Measurements from ENCODE around the gene PDE5A. TPM values are rescaled to one million over a fixed set of nuclear protein-coding genes. Genes with fewer than 3 reads are reported as not detected.

PDE5A gene
- total RNA-seq, 2 experiments from 2014 or later = not detected

DNA sequence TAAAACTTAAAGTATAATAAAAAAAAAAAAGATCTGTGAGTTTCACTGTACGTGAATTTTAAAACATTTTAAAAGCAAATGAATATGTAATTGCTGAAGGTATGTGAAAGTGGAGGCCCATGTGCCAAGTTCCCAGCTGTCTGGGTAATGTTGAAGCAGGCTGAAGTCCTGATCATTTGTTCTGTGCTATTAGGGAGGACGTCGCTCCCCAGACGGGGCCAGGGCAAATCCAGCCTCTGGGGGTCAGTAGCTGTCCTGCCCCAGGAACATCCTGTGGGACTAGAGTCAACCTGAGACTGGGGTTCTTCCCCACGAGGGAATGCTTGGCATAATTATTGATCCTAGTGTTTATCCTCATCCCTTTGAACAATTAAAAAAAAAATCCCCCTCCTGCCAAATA, 48.8 kb downstream of the PDE5A start:
- H3K4me3 Mint-ChIP-seq = no peak overlapping the region

GRCh38 chr4:119570401-119570800, 58.2 kb downstream of the PDE5A start:
- peaks cover 4% of the 10 kb centered on the region for H3K27me3 Mint-ChIP-seq
- DNase-seq = no peak

More for the DNA sequence above, 48.8 kb downstream of the PDE5A start:
- DNase-seq = no peak
- Mint-ChIP-seq H3K9me3 (peaks cover 16% of the 10 kb centered on the region), H3K27ac (no peak overlapping the region), H3K36me3 (peaks cover under 1% of the 10 kb centered on the region), H3K4me1 (no peaks in the 10 kb centered on the region), H3K27me3 (peaks cover 6% of the 10 kb centered on the region)

DNA sequence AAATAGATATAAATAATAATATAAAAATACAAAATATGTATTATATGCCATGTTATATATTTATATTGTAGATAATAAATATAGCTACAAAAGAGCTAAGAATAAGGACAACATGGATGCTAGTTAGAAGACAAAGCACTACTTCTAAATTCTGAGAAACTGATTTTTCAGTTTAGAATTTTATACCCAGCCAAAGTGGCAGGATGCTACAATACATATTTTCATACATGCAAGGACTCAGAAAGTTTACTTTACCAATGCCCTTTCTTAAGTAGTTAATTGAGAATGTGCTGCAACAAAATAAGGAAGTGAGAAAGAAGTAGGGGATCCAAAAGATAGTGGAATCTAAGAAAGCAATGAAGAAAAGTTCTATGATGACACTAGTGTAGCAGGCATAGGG, 64.5 kb downstream of the PDE5A start:
- peaks cover 16% of the 10 kb centered on the region for H3K9me3 Mint-ChIP-seq
- H3K36me3 Mint-ChIP-seq = peaks cover 4% of the 10 kb centered on the region
- no peaks in the 10 kb centered on the region for H3K27me3 Mint-ChIP-seq
- no peak overlapping the region for H3K4me3 Mint-ChIP-seq
- no peaks in the 10 kb centered on the region for H3K4me1 Mint-ChIP-seq
- no peak for DNase-seq
- no peak overlapping the region for H3K27ac Mint-ChIP-seq

More at GRCh38 chr4:119570401-119570800, 58.2 kb downstream of the PDE5A start:
- no peak overlapping the region for H3K4me3 Mint-ChIP-seq
- no peak overlapping the region for H3K27ac Mint-ChIP-seq
- H3K36me3 Mint-ChIP-seq = peaks cover 2% of the 10 kb centered on the region
- H3K4me1 Mint-ChIP-seq = no peaks in the 10 kb centered on the region
- peaks cover 10% of the 10 kb centered on the region for H3K9me3 Mint-ChIP-seq

- DNase-seq = no peak
- no peak overlapping the region for H3K27ac Mint-ChIP-seq
- H3K27me3 Mint-ChIP-seq = no peaks in the 10 kb centered on the region
- no peaks in the 10 kb centered on the region for H3K4me1 Mint-ChIP-seq
- H3K9me3 Mint-ChIP-seq = peaks cover 6% of the 10 kb centered on the region
- H3K4me3 Mint-ChIP-seq = no peak overlapping the region
- peaks cover under 1% of the 10 kb centered on the region for H3K36me3 Mint-ChIP-seq
These were observed 69.5 kb downstream of the PDE5A start for GRCh38 chr4:119559044-119559647.

- no peaks in the 10 kb centered on the region for H3K36me3 Mint-ChIP-seq
- no peaks in the 10 kb centered on the region for H3K4me1 Mint-ChIP-seq
- H3K9me3 Mint-ChIP-seq = no peaks in the 10 kb centered on the region
- no peaks in the 10 kb centered on the region for H3K27me3 Mint-ChIP-seq
- DNase-seq = no peak
- H3K27ac Mint-ChIP-seq = no peak overlapping the region
- no peak overlapping the region for H3K4me3 Mint-ChIP-seq
These were observed 77.6 kb downstream of the PDE5A start for GRCh38 chr4:119550857-119551532.

DNA sequence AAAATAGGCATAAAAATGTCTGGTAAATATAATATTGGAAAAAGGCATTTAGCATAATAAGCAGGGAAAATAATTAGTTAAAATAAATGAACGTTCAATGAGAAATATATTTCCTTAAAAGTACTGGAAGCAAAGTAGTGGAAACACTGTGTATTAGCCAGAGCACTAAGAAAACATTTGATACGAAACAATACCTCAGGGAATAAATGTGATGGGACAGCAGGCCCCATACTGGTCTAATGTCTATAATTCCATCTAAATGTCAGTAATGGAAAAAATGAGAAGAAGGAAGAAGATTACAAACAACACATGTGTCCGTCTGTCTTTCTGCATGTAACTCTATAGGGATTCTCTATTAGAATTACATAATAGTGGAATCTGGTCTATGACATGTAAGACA, 79.0 kb downstream of the PDE5A start:
- H3K4me3 Mint-ChIP-seq = no peak overlapping the region
- H3K9me3 Mint-ChIP-seq = no peaks in the 10 kb centered on the region
- no peaks in the 10 kb centered on the region for H3K27me3 Mint-ChIP-seq
- no peaks in the 10 kb centered on the region for H3K4me1 Mint-ChIP-seq
- no peaks in the 10 kb centered on the region for H3K36me3 Mint-ChIP-seq
- H3K27ac Mint-ChIP-seq = no peak overlapping the region
- DNase-seq = no peak

DNA sequence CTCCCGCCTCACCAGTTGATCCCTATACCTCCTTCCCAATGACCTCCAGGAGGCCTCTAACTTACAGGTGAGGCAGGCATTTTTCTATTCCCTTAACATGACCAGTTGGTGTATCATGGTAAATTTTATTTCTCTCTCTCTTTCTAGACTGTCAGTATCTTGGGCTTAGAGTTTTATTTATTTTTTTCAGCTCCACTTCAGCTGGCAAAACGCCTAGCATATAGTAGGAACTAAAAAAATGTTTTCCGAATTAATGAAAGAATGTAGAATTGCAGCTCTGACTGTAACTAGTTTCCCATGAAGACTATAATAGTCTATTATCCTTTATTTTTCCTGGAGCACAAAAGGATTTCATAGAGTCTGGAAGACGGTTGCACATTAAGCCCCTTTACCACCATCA, 84.8 kb downstream of the PDE5A start:
- no peak overlapping the region for H3K27ac Mint-ChIP-seq
- no peak for DNase-seq
- H3K27me3 Mint-ChIP-seq = no peaks in the 10 kb centered on the region
- H3K4me3 Mint-ChIP-seq = no peak overlapping the region
- H3K36me3 Mint-ChIP-seq = no peaks in the 10 kb centered on the region
- no peaks in the 10 kb centered on the region for H3K9me3 Mint-ChIP-seq
- no peaks in the 10 kb centered on the region for H3K4me1 Mint-ChIP-seq

- no peak for DNase-seq
- H3K4me1 Mint-ChIP-seq = no peaks in the 10 kb centered on the region
- H3K4me3 Mint-ChIP-seq = no peak overlapping the region
- no peaks in the 10 kb centered on the region for H3K27me3 Mint-ChIP-seq
- no peak overlapping the region for H3K27ac Mint-ChIP-seq
- H3K36me3 Mint-ChIP-seq = no peaks in the 10 kb centered on the region
- H3K9me3 Mint-ChIP-seq = no peaks in the 10 kb centered on the region
These were observed 85.4 kb downstream of the PDE5A start for GRCh38 chr4:119543187-119543586.

DNA sequence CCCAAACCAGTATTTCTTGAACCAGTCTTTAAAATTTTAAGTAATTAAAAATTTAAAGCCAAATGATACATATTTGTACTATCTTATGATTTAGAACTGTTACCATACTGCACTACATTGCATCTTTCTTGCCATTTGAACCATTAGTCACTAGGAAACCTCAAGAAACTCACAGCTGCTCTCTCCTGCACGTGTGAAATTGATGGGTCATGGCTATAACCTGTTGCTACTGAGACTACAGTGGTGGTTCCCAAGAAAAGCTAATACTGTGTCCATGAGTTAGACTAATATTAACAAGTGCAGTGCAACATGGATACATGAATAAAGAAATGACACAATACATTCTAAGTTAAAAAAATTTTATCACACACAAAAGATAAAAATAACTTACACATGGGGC, 88.4 kb downstream of the PDE5A start:
- DNase-seq = no peak

DNA sequence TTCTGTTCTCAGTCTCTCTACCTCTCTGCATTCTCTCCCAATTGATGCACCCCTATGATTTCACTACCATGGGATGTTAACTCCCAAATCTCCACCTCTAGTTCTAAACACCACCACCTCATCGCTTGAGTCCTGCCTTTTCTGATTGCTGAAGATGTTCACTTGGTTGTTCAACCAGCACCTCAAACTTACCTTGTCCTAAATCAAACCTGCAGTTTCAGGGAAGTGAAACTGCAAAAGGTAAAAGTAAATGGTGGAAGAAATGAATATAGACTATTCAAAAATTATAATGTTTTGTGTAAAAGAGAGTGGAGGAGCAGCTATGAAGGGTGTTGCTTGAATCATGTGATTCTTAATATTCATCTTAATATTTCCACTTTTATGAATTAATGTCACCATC, 91.0 kb downstream of the PDE5A start:
- Mint-ChIP-seq H3K4me1 (no peaks in the 10 kb centered on the region), H3K36me3 (peaks cover 15% of the 10 kb centered on the region), H3K9me3 (no peaks in the 10 kb centered on the region), H3K27me3 (no peaks in the 10 kb centered on the region), H3K4me3 (no peak overlapping the region), H3K27ac (no peak overlapping the region)
- no peak for DNase-seq

More for the DNA sequence above, 88.4 kb downstream of the PDE5A start:
- no peaks in the 10 kb centered on the region for H3K4me1 Mint-ChIP-seq
- H3K36me3 Mint-ChIP-seq = no peaks in the 10 kb centered on the region
- H3K4me3 Mint-ChIP-seq = no peak overlapping the region
- no peaks in the 10 kb centered on the region for H3K27me3 Mint-ChIP-seq
- H3K27ac Mint-ChIP-seq = no peak overlapping the region
- H3K9me3 Mint-ChIP-seq = no peaks in the 10 kb centered on the region

DNA sequence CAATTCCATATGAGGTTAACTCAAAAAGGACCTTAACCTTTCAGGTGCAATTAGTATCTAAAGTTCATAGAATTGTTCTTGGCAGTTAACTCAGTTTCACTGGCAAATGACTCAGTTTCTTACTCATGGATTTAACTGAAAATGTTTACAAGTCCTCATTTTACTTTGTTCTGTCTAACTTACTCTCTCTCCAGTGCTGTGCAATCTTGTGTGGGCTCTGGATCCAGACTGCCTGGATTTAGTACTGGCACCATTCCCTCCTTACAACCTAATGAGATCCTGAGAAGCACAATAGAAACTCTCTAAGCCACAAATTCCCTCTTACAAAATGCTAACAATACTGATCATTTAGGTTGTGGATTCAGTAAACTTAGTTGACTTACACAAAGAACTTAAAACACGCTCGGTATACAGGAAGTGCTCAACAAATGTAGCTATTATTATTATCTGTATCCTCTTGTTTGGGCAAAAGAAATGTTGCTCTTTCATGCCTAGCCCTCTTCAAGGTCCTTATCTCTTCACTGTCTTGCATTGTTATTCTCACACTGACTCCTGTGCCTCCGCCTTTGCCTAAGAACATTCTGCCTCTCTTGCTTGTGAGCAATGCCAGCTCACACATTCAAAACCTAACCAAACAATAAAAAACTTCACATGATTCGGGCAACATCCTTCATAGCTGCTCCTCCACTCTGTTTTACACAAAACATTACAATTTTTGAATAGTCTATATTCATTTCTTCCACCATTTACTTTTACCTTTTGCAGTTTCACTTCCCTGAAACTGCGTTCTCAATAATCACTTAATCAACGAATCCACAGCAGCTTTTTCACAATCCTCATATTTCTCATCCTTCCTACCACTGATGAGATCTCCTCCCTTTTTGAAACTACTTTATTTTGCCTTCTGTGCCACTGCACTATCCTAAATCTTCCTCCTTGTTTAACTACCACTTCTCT, 91.8 kb downstream of the PDE5A start:
- Mint-ChIP-seq H3K27me3 (no peaks in the 10 kb centered on the region), H3K27ac (no peak overlapping the region), H3K4me3 (no peak overlapping the region), H3K9me3 (no peaks in the 10 kb centered on the region), H3K36me3 (peaks cover 15% of the 10 kb centered on the region), H3K4me1 (no peaks in the 10 kb centered on the region)
- DNase-seq = no peak

GRCh38 chr4:119532319-119532718, 96.3 kb downstream of the PDE5A start:
- no peak overlapping the region for H3K27ac Mint-ChIP-seq
- no peaks in the 10 kb centered on the region for H3K9me3 Mint-ChIP-seq
- DNase-seq = no peak
- no peaks in the 10 kb centered on the region for H3K27me3 Mint-ChIP-seq
- peaks cover 18% of the 10 kb centered on the region for H3K36me3 Mint-ChIP-seq
- no peak overlapping the region for H3K4me3 Mint-ChIP-seq
- no peaks in the 10 kb centered on the region for H3K4me1 Mint-ChIP-seq

DNA sequence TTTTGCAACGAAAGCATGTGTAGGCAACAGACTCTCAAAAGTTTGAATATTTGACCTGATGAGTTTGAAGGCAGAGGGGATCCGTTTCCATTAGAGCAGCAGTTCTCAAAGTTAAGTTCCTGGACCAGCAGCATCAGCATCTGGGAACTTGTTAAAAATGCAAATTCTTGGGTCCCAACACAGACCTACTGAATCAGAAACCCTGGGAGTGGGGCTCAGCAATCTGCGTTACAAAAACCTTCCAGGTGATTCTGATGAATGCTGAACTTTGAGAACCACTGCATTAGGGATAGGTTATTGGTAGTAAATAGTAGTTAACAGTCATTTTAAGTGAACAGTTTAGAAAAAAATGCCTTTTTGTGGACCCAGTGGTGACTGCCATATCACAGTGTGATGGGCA, 98.8 kb downstream of the PDE5A start:
- Mint-ChIP-seq H3K27ac (no peak overlapping the region), H3K4me1 (no peaks in the 10 kb centered on the region), H3K9me3 (no peaks in the 10 kb centered on the region), H3K27me3 (no peaks in the 10 kb centered on the region), H3K36me3 (peaks cover 16% of the 10 kb centered on the region), H3K4me3 (no peak overlapping the region)
- DNase-seq = no peak

DNA sequence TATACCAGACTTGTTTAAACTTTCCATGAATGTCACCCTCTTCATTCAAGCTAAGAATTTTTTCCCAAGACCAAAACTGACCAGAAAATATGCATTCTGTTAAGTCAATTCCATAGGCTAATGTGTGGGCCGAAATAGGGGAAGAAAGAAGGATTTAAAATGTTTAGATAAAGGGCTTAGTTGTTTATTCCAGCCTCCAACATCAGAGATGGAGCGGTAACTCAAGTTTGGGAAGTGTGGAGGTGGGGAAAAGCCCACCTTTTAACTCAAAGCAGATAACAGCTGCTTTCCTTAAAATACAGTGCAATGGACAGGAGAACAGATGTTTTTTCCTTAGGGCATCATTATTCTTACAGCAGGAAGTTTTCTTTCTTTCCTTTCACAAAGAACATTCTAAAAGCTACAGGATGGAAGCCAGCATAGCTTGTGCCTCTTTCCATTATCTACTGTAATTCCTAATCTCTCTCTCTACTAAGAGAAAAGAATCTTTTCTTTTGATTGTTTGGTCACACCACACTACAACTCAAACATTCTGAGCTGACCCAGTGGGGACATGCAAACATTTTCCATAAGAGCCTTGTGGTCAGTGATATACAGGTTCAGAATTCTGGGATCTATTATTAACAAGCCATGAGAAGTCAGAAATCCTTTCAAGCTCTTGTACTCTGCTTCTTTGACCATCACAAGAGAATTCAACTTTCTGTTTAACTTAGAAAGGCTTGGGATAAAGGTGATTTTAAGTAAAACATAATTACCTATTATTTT, 101.6 kb downstream of the PDE5A start:
- DNase-seq = no peak
- Mint-ChIP-seq H3K9me3 (no peaks in the 10 kb centered on the region), H3K4me3 (no peak overlapping the region), H3K4me1 (peaks cover 2% of the 10 kb centered on the region), H3K36me3 (peaks cover 8% of the 10 kb centered on the region), H3K27ac (no peak overlapping the region), H3K27me3 (no peaks in the 10 kb centered on the region)
